Right lobe of liver (tissue), 6 donors: ENCODE results near the gene MYL4. TPM values are rescaled to one million over a fixed set of nuclear protein-coding genes. Genes with fewer than 3 reads are reported as not detected.

Source experiments
- ATAC-seq, 4 donors: fragments of 200-7000 bp; cut with Tn5 transposase; one replicate each; pipeline ENCODE4 v1.9.1; 2020; ENCODE audit warnings: mild to moderate bottlenecking in 4 of 4, moderate library complexity in 4 of 4
- DNase-seq, 3 donors: peaks; one replicate each; pipeline ENCODE4 v3.0.0-alpha.2; 2020
- H3K27ac ChIP-seq, 3 donors: fragments of 200-600 bp; one replicate each; pipeline ENCODE4 v1.8.0; 2022
- H3K27me3 ChIP-seq, 2 donors: fragments of 200-600 bp; one replicate each; pipeline ENCODE4 v1.8.0; 2022
- H3K36me3 ChIP-seq, 4 donors: fragments of 200-600 bp; sonication (generic) in 1 of 4; one replicate each; pipeline versions ENCODE4 v1.5.1 to v1.8.0; 2017 to 2022; ENCODE audit warnings: control low read depth in 1 of 4
- H3K4me1 ChIP-seq, 4 donors: fragments of 200-600 bp; sonication (generic) in 1 of 4; one replicate each; pipeline versions ENCODE4 v1.5.1 to v1.8.0; 2017 to 2022; ENCODE audit warnings: control low read depth in 1 of 4
- H3K4me3 ChIP-seq, 3 donors: fragments of 200-600 bp; one replicate each; pipeline ENCODE4 v1.8.0; 2022
- H3K9me3 ChIP-seq, 4 donors: fragments of 200-600 bp; sonication (generic) in 1 of 4; one replicate each; pipeline versions ENCODE4 v1.5.1 to v1.8.0; 2017 to 2022; ENCODE audit warnings: control low read depth in 1 of 4
- CTCF ChIP-seq, 4 donors: fragments of 200-600 bp in 3 of 4; fragments of 450-650 bp in 1 of 4; IDR thresholded peaks; one replicate each; pipeline versions ENCODE4 v1.5.1 to v1.8.0; 2016 to 2022; ENCODE audit warnings: antibody characterized with exemption in 4 of 4, mild to moderate bottlenecking in 2 of 4
- POLR2A ChIP-seq: fragments of 450-650 bp; IDR thresholded peaks from one replicate; pipeline ENCODE4 v1.6.1; 2017; ENCODE audit warnings: antibody characterized with exemption, mild to moderate bottlenecking
- WGBS: methylation state at CpG from one replicate; pipeline ENCODE4 v1.1.6; 2018; ENCODE audit warnings: low coverage, low lambda C conversion rate; ENCODE audit not compliant: insufficient coverage; ENCODE audit errors: missing lambda C conversion rate; 5-methylcytosine and 5-hydroxymethylcytosine counted together
- intact Hi-C, 2 donors: fragments of 100-400 bp; cut with DNase I; formaldehyde crosslinking; loops; one replicate each; pipeline versions ENCODE4 v1.11.2 to v1.14.1; 2022
- total RNA-seq, 6 experiments: library from RNA; depleted of rRNA in 2 of 6; stranded (reverse); fragments of >200 nt in 2 of 6; fragmentation: NEBNext Ultra II Directional in 3 of 6; extraction: Animal tissue kit (Norgen Biotek cat#: 25700) in 3 of 6; gene quantifications; one replicate each; pipeline versions ENCODE4 v1.1.0 to v1.2.4, GENCODE V29; 2016 to 2023
- donor health status: DM: no; HTN: yes; CAD: no.
- donor health status: DM: no; HTN: no; CAD: no.
- donor health status: DM: no; HTN: no; CAD: no.
- donor health status: DM: no; HTN: yes; CAD: no.
- donor health status: DM: no; HTN: yes; CAD: no.

Gene MYL4
- total RNA-seq, 6 experiments from 2014 or later, result 0.42 to 0.80 (median 0.58) TPM; not detected in 2

GRCh38 chr17:47243737-47244598, 34.8 kb downstream of the MYL4 start:
- no peaks in the 10 kb centered on the region for H3K9me3 ChIP-seq
- 81% methylated on average over 7 of the region's 9 CpGs for WGBS
- H3K36me3 ChIP-seq, result no peaks in the 10 kb centered on the region
- H3K4me1 ChIP-seq, result no peaks in the 10 kb centered on the region
- TF ChIP-seq POLR2A, result no peak
- no peak for TF ChIP-seq CTCF (IDR thresholded peaks at IDR 0.05)
- ATAC-seq (no peak), DNase-seq (no peak)
- H3K27me3 ChIP-seq, result no peaks in the 10 kb centered on the region
- no peak overlapping the region for H3K27ac ChIP-seq
- intact Hi-C loops, result loop anchor here in 1 of 2 donors (10.0 kb wide), 1 partner anchor 61 kb away; no protein-coding TSS in a partner anchor
- H3K4me3 ChIP-seq, result no peak overlapping the region

GRCh38 chr17:47244697-47245096, 35.5 kb downstream of the MYL4 start:
- Histone ChIP-seq H3K4me1 (no peaks in the 10 kb centered on the region), H3K36me3 (no peaks in the 10 kb centered on the region), H3K27me3 (no peaks in the 10 kb centered on the region), H3K27ac (no peak overlapping the region), H3K4me3 (no peak overlapping the region), H3K9me3 (no peaks in the 10 kb centered on the region)
- TF ChIP-seq POLR2A (no peak), CTCF (IDR thresholded peaks at IDR 0.05) (no peak)
- 100% methylated on average over 1 of the region's 2 CpGs for WGBS
- ATAC-seq, result no peak
- intact Hi-C loops, result loop anchor here in 1 of 2 donors (10.0 kb wide), 1 partner anchor 60 kb away; no protein-coding TSS in a partner anchor
- DNase-seq, result no peak

DNA sequence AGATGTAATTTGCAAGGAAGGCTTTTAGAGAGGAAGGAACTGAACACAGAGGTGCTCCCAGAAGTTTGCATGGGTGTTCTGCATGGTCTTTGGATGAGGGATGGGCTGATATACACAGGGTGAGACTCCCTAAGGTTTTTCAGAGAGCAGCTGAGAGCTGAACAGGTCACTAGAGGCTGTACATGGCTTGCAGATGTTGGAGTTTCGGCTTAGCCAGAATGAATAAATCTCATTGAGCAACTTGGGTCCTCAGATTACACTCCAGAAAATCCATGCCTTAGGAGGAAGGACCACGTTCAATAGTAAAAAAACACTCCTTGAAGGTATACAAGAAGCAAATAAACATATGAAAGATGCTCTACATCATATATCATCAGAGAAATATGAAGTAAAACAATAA, 37.0 kb downstream of the MYL4 start:
- Histone ChIP-seq H3K4me3 (no peak overlapping the region), H3K27me3 (no peaks in the 10 kb centered on the region), H3K36me3 (no peaks in the 10 kb centered on the region), H3K9me3 (no peaks in the 10 kb centered on the region), H3K27ac (no peak overlapping the region), H3K4me1 (no peaks in the 10 kb centered on the region)
- no peak for TF ChIP-seq CTCF (IDR thresholded peaks at IDR 0.05)
- TF ChIP-seq POLR2A, result no peak
- ATAC-seq (no peak), DNase-seq (no peak)
- WGBS, result 54% methylated on average over 2 of the region's 2 CpGs
- intact Hi-C loops, result loop anchor here in 1 of 2 donors (10.0 kb wide), 1 partner anchor 59 kb away; no protein-coding TSS in a partner anchor

DNA sequence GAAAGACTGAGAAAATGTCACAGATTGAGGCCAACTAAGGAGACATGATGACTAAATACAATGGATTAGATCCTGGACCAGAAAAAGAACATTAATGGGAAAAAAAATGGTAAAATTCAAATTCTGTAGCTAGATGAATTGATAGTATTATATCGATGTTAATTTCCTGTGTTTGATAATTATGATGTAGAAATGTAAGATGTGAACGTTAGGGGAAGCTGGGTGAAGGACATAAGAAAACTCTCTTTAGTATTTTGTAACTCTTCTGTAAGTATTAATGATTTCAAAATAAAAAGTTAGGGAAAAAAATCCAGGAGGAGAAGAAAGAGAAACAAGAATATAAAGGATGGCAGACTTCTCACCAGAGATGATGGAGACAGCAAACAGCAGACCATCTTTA, 41.7 kb downstream of the MYL4 start:
- intact Hi-C loops, result no loop called here
- 90% methylated on average over 2 of the region's 2 CpGs for WGBS

More for the DNA sequence above, 41.7 kb downstream of the MYL4 start:
- ATAC-seq, result no peak
- Histone ChIP-seq H3K36me3 (no peaks in the 10 kb centered on the region), H3K27me3 (no peaks in the 10 kb centered on the region), H3K9me3 (no peaks in the 10 kb centered on the region), H3K4me3 (no peak overlapping the region), H3K27ac (no peak overlapping the region), H3K4me1 (peaks cover 0 to 23% (median 7%) of the 10 kb centered on the region in 4 donors)
- TF ChIP-seq POLR2A (no peak), CTCF (IDR thresholded peaks at IDR 0.05) (no peak)
- no peak for DNase-seq
